Activated T-helper 1 cell treated with anti-CD3 and anti-CD28 coated beads, Interleukin-12 subunit alpha, Interleukin-12 subunit beta, Interleukin-2, Interleukin-4 antibody, amounts not matched to agents 30 ng/mL and 10 ng/mL and 1 ng/mL, durations not matched to agents 14 hours and 24 hours and 36 hours (primary cell): ENCODE measurements around the gene ABHD12. TPM values are rescaled to one million over a fixed set of nuclear protein-coding genes. Genes with fewer than 3 reads are reported as not detected.

Experiments used
- DNase-seq: peaks from one replicate; pipeline ENCODE4 v3.0.0; 2021; ENCODE audit warnings: low spot score
- H3K27ac Mint-ChIP-seq: one replicate; pipeline ENCODE4 v1.8.0; 2021; ENCODE audit warnings: mild to moderate bottlenecking, mixed read lengths
- H3K27me3 Mint-ChIP-seq: one replicate; pipeline ENCODE4 v1.8.0; 2022; ENCODE audit warnings: mild to moderate bottlenecking, moderate library complexity, mixed read lengths; ENCODE audit not compliant: insufficient read depth
- H3K36me3 Mint-ChIP-seq: one replicate; pipeline ENCODE4 v1.8.0; 2021; ENCODE audit warnings: low read depth, mixed read lengths
- H3K4me1 Mint-ChIP-seq: one replicate; pipeline ENCODE4 v1.8.0; 2021; ENCODE audit warnings: low read depth, mixed read lengths
- H3K4me3 Mint-ChIP-seq: one replicate; pipeline ENCODE4 v1.8.0; 2021; ENCODE audit warnings: mild to moderate bottlenecking, moderate library complexity, mixed read lengths
- H3K9me3 Mint-ChIP-seq: one replicate; pipeline ENCODE4 v1.8.0; 2021; ENCODE audit warnings: mixed read lengths
- intact Hi-C: fragments of 100-400 bp; cut with micrococcal nuclease; formaldehyde crosslinking; loops from one replicate; pipeline ENCODE4 v1.15.1; 2024
- total RNA-seq: library from RNA; stranded (reverse); gene quantifications from 2 replicates; pipeline ENCODE4 v1.2.3, GENCODE V29; 2022

Gene ABHD12
- total RNA-seq, 1 donor from 2014 or later, result 37.6 TPM

DNA sequence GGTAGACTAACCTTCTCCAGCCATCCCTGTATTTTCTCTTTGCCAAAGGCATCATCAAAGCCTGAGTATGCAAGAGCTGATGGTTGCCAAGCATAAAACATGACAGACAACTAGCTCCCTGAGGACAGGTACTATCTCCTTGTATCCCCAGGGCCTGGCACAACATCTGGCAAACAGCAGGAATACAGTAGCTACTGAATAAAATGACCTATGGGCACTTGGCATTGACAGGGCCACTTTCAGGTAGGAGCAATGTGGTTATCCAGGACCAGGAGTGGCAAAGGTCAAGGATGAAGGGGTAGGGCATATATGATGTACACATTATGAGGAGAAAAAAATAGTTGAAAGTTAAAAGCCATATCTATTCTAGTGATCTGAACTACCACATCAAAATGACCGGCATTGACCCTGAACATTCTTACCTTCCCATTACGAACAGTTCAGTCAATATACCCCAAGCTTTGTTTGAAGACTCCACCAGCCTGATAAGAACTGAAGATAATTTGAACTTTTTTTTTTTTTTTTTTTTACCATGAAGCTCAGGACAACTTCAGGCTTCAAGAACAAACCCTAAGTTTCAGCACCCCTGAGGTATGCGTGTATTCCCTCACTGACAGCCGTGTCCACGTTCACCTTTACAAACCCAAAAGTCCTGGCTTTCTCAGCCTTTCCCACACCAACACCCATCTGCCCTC is 12.3 kb downstream of the ABHD12 start:
- H3K27me3 Mint-ChIP-seq, result no peaks in the 10 kb centered on the region

DNA sequence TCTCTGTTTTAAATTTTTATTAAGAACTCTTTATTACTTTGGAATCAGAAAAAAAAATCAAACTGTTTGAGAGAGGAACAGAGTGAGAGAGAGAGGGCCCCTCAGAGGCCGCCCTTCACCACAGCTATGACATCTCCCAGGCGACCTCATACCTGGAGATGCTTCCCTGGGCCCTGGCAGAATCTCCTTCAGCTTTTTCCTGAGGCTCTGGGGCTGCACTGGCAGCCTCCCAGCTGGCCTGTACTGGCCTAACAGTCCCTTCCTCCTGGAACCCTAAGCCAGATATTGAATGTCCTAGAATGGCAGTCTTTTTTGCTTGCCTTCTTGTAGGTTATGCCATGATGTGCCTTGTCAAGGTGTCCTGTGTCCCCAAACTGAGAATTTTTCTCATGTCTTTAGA is 13.7 kb downstream of the ABHD12 start:
- Mint-ChIP-seq H3K27ac (no peak overlapping the region), H3K9me3 (no peaks in the 10 kb centered on the region), H3K36me3 (peaks cover 13% of the 10 kb centered on the region), H3K27me3 (no peaks in the 10 kb centered on the region), H3K4me1 (peaks cover 28% of the 10 kb centered on the region), H3K4me3 (no peak overlapping the region)
- intact Hi-C loops, result no loop called here
- no peak for DNase-seq

More for the DNA sequence above, 12.3 kb downstream of the ABHD12 start:
- Mint-ChIP-seq H3K27ac (no peak overlapping the region), H3K4me3 (no peak overlapping the region), H3K36me3 (peaks cover 17% of the 10 kb centered on the region), H3K4me1 (peaks cover 28% of the 10 kb centered on the region), H3K9me3 (no peaks in the 10 kb centered on the region)
- DNase-seq, result no peak
- intact Hi-C loops, result no loop called here

DNA sequence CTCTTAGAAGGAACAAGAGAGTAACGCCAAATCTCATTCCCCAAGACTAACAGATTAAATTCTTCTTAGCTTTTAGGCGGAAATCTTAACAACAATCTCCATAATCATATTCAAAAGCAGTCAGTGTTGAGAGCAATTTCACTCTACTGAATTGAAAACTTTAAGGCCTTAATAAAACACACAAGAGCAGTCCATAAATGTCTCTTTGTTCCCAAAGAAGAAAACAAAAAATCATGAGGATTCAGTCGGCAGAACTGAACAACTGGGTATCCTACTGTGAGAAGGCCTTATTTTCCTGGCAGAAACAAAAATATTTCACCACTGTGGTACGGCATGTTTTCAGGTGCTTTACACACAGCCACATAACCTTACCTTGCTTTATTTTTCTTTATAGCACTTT is 14.4 kb downstream of the ABHD12 start:
- no peak overlapping the region for H3K4me3 Mint-ChIP-seq
- H3K27ac Mint-ChIP-seq, result no peak overlapping the region
- intact Hi-C loops, result no loop called here
- no peaks in the 10 kb centered on the region for H3K27me3 Mint-ChIP-seq
- H3K36me3 Mint-ChIP-seq, result peaks cover 11% of the 10 kb centered on the region
- no peak for DNase-seq
- H3K9me3 Mint-ChIP-seq, result no peaks in the 10 kb centered on the region
- H3K4me1 Mint-ChIP-seq, result peaks cover 30% of the 10 kb centered on the region

DNA sequence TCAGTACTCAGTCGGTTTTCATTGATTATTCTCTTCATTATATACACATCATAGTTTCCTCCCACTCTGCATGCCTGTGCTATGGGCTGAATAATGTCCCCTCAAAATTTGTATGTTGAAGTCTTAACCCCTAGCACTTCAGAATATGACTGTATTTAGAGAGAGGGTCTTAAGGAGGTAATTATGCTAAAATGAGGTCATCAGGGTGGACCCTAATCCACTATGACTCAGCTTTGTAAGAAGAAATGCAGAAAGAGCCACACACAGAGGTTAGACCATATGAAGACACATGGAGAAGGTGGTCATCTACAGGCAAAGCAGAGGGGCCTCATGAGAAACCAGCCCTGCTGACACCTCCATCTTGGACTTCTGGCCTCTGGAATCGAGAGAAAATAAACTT is 15.8 kb downstream of the ABHD12 start:
- intact Hi-C loops, result no loop called here

DNA sequence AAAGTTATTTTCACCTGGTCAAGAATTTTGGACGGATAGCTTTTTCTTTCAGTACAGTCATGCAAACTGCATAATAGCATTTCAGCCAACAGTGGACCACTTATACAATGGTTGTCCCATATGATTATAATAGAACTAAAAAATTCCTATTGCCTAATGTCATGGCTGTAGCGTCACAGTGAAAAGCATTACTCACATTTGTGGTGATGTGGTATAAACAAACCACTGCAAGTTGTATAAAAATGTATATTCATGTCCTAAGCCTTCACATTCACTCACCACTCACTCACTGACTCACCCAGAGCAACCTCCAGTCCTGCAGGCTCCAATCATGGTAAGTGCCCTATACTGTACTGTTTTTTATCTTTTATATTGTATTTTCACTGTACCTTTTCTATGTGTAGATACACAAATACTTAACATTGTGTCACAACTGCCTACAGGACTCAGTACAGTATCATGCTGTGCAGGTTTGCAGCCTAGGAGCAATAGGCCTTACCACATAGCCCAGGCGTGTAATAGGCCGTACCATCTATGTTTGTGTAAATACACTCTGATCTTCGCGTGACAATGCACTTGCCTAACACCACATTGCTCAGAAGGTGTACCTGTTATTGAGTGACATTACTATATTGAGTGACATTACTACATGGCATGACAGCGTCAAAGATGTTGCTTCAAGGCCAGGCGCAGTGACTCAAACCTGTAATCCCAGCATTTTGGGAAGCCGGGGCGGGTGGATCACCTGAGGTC is 17.9 kb downstream of the ABHD12 start:
- DNase-seq, result no peak
- no peak overlapping the region for H3K4me3 Mint-ChIP-seq
- no peaks in the 10 kb centered on the region for H3K27me3 Mint-ChIP-seq
- no peak overlapping the region for H3K27ac Mint-ChIP-seq
- peaks cover 24% of the 10 kb centered on the region for H3K4me1 Mint-ChIP-seq
- intact Hi-C loops, result no loop called here
- no peaks in the 10 kb centered on the region for H3K9me3 Mint-ChIP-seq
- peaks cover 8% of the 10 kb centered on the region for H3K36me3 Mint-ChIP-seq

More for the DNA sequence above, 15.8 kb downstream of the ABHD12 start:
- peaks cover 30% of the 10 kb centered on the region for H3K4me1 Mint-ChIP-seq
- H3K27ac Mint-ChIP-seq, result no peak overlapping the region
- H3K36me3 Mint-ChIP-seq, result peaks cover 11% of the 10 kb centered on the region
- H3K4me3 Mint-ChIP-seq, result no peak overlapping the region
- no peak for DNase-seq
- no peaks in the 10 kb centered on the region for H3K27me3 Mint-ChIP-seq
- H3K9me3 Mint-ChIP-seq, result no peaks in the 10 kb centered on the region

DNA sequence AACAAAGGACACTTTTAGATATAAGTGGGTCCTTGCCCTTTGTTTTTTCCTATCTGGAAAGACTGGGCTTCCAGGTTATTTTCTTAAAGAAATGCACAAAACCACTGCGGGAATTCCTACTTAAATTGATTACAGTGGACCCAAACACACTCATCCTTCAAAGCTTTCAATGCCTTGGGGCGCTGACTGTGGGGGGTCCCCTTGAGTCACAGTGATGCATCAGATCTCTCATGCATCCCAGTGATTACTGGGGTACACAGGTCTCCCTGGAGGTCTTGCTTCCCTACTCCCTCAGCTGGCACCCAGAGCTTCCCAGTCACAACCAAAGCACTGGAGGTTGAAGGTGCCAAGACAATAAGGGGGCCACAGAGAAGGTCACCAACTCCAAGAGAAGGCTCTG is 20.7 kb downstream of the ABHD12 start:
- Mint-ChIP-seq H3K27ac (no peak overlapping the region), H3K9me3 (no peaks in the 10 kb centered on the region), H3K4me1 (peaks cover 24% of the 10 kb centered on the region), H3K36me3 (peaks cover 15% of the 10 kb centered on the region), H3K27me3 (no peaks in the 10 kb centered on the region), H3K4me3 (no peak overlapping the region)
- intact Hi-C loops, result no loop called here
- DNase-seq, result no peak

DNA sequence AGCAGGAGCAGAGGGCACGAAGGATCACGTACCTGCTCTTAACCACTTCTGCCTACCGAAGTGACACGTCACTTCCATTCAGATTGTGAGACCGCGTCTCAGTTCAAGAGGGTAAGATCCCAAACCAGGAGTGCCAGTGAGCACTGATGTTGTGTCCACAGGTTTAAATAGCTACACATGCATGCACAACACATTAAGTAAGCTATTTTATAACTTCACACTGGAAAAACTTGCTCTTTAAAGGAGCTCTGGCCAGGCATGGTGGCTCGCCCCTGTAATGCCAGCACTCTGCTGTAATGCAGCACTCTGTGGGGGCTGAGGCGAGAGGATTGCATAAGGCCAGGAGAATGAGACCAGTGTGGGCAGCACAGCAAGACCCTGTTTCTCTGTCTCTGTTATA is 21.1 kb downstream of the ABHD12 start:
- Mint-ChIP-seq H3K9me3 (no peaks in the 10 kb centered on the region), H3K4me3 (no peak overlapping the region), H3K27ac (no peak overlapping the region), H3K36me3 (peaks cover 14% of the 10 kb centered on the region), H3K4me1 (peaks cover 24% of the 10 kb centered on the region), H3K27me3 (no peaks in the 10 kb centered on the region)
- intact Hi-C loops, result no loop called here
- DNase-seq, result no peak

DNA sequence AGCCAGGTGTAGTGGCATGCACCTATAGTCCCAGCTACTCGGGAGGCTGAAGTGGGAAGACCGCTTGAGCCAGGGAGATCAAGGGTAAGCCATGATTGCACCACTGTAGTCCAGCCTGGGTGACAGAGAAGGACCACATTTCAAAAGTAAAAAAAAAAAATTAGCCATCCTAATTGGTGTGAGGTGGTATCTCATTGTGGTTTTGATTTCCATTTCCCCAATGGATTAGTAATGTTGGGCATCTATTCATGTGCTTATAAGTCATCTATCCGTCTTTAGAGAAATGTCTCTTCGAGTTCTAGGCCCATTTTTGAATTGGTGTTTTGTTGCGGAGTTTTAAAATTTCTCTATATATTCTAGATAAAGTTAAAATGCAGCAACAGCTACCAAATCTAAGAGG is 21.7 kb downstream of the ABHD12 start:
- H3K27ac Mint-ChIP-seq, result no peak overlapping the region
- DNase-seq, result no peak
- no peaks in the 10 kb centered on the region for H3K27me3 Mint-ChIP-seq
- peaks cover 24% of the 10 kb centered on the region for H3K4me1 Mint-ChIP-seq
- H3K36me3 Mint-ChIP-seq, result peaks cover 10% of the 10 kb centered on the region
- no peaks in the 10 kb centered on the region for H3K9me3 Mint-ChIP-seq
- intact Hi-C loops, result no loop called here
- no peak overlapping the region for H3K4me3 Mint-ChIP-seq

DNA sequence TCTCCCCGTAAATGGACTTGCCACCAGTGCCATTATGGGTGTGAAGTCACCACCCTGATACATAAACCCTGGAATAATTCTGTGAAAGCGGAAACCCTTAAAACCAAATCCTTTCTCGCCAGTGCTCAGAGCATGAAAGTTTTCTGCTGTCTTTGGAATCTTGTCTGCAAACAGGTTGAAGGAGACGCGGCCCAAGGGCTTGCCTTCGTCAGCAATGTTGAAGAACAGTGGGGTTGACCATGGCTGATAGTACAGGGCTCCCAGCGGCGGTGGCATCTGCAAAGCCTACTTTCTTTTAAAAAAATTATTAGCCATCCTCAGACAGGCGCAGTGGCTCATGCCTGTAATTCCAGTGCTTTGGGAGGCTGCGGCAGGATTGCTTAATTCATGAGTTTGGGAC is 22.1 kb downstream of the ABHD12 start:
- DNase-seq, result no peak
- H3K36me3 Mint-ChIP-seq, result peaks cover 8% of the 10 kb centered on the region
- no peak overlapping the region for H3K4me3 Mint-ChIP-seq
- intact Hi-C loops, result no loop called here
- peaks cover 24% of the 10 kb centered on the region for H3K4me1 Mint-ChIP-seq
- H3K27ac Mint-ChIP-seq, result no peak overlapping the region
- H3K9me3 Mint-ChIP-seq, result no peaks in the 10 kb centered on the region
- no peaks in the 10 kb centered on the region for H3K27me3 Mint-ChIP-seq

DNA sequence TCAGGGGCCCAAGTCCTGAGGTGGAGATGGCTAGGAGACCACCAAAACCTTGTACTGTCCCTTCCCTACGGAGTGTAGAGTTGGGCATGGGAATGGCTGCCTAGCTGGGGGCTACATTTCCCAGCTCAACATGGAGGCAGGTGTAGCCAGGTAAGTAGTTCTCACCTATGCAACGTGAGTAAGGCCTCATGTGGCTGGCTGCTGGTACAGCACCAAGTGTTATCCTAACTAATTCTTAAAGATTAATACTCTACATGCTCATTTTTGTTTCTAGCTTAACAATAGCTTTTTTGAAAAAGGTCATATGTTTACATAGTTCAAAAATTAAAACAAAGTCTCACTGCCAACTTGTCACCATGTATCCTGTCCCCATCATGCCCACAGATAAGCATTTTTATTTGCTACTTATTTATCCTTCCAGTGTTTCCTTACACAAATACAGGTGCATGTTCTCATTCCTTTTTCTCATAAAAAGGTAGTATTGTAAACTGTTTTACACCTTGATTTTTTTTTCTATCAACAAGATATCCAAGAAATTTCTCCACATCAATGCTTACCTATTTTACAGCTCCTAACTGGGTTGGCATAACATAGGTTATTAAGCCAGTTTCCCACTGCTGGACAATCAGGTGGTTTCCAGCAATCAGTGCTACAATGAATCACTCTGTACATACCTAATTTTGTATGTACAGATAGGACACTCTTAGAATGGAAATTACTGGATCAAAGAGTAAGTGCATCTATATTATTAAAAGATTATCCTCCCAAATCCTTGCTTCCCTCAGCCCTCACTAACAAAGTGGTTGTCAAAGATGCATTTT is 25.5 kb downstream of the ABHD12 start:
- DNase-seq, result no peak
- Mint-ChIP-seq H3K27me3 (no peaks in the 10 kb centered on the region), H3K4me3 (no peak overlapping the region), H3K27ac (no peak overlapping the region), H3K4me1 (peaks cover 4% of the 10 kb centered on the region), H3K36me3 (peaks cover 7% of the 10 kb centered on the region), H3K9me3 (no peaks in the 10 kb centered on the region)
- intact Hi-C loops, result no loop called here

DNA sequence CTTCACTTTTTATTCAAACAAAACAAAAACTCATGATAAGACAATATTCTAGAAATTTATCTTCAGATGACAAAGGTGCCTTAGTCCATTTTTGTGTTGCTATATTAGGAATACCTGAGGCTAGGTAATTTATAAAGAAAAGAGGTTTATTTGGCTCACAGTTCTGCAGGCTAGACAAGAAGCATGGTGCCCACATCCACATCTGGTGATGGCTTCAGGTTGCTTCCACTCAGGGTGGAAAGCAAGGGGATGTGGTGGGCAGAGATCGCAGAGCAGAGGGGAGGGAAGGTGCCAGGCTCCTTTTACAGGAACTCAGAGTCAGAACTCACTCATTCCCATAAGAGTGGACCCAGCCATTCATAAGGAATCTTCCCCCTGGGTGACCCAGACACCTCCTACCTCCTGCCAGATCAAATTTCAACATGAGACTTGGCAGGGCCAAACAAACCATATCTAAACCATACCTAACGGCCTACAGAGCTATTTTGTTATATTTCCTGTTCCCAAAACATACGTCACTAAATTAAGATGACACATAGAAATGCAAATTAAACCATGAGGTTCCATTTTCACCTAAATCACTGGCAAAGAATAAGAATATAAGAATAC is 26.4 kb downstream of the ABHD12 start:
- intact Hi-C loops, result no loop called here
- H3K27ac Mint-ChIP-seq, result no peak overlapping the region
- peaks cover 7% of the 10 kb centered on the region for H3K36me3 Mint-ChIP-seq
- no peak for DNase-seq
- H3K4me3 Mint-ChIP-seq, result no peak overlapping the region
- no peaks in the 10 kb centered on the region for H3K27me3 Mint-ChIP-seq
- peaks cover 4% of the 10 kb centered on the region for H3K4me1 Mint-ChIP-seq
- H3K9me3 Mint-ChIP-seq, result no peaks in the 10 kb centered on the region

DNA sequence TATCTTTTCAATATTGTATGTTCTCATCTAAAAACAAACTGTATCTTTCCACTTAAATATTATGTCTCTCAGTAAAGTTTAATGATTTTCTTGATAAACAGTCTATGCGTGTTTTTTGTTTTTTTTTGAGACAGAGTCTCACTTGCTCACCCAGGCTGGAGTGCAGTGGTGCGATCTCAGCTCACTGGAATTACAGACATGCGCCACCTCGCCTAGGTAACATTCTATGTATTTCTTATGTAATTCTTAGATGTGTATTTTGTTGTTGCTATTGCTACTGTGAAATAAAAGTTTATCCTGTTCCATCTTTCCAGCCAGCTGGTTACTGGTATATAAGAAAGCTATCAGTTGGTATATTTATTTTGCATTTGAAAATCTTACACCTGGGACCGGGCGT is 29.4 kb downstream of the ABHD12 start:
- no peak overlapping the region for H3K4me3 Mint-ChIP-seq
- intact Hi-C loops, result no loop called here
- peaks cover 17% of the 10 kb centered on the region for H3K4me1 Mint-ChIP-seq
- no peaks in the 10 kb centered on the region for H3K27me3 Mint-ChIP-seq
- no peak overlapping the region for H3K27ac Mint-ChIP-seq
- no peak for DNase-seq
- H3K9me3 Mint-ChIP-seq, result no peaks in the 10 kb centered on the region
- H3K36me3 Mint-ChIP-seq, result peaks cover 2% of the 10 kb centered on the region
